MCF 10A (cell line): ENCODE data around the gene RAP1GAP. TPM values are rescaled to one million over a fixed set of nuclear protein-coding genes. Genes with fewer than 3 reads are reported as not detected.

Experiments
- BruUV-seq: library from RNA; stranded (reverse); fragments of 400-500 nt; replicated peaks from 2 replicates; lab custom pipeline; 2021; lab: Mats Ljungman, UMichigan
- CTCF ChIA-PET: fragments of 300-600 bp; sonication (Branson Sonifier 250); formaldehyde crosslinking; extraction: SDS; loops from one replicate; lab custom pipeline; 2021; ENCODE audit warnings: antibody characterized with exemption, inconsistent platforms; lab: Yijun Ruan, JAX
- POLR2A ChIA-PET: fragments of 300-600, 350-650 bp; sonication (Branson Sonifier 250); formaldehyde crosslinking; extraction: SDS; loops from one replicate; lab custom pipeline; 2020; ENCODE audit warnings: antibody characterized with exemption, inconsistent platforms; lab: Yijun Ruan, JAX
- DNase-seq: peaks from one replicate; pipeline ENCODE4 v3.0.0-alpha.2; 2018; ENCODE audit not compliant: unreplicated experiment
- H3K27ac Mint-ChIP-seq: one replicate; pipeline ENCODE4 v1.8.0; 2022; ENCODE audit warnings: mild to moderate bottlenecking, low read depth, mixed read lengths; ENCODE audit not compliant: unreplicated experiment
- H3K27me3 Mint-ChIP-seq: one replicate; pipeline ENCODE4 v1.8.0; 2022; ENCODE audit warnings: mixed read lengths; ENCODE audit not compliant: insufficient read depth, unreplicated experiment
- H3K36me3 Mint-ChIP-seq: one replicate; pipeline ENCODE4 v1.8.0; 2022; ENCODE audit warnings: mild to moderate bottlenecking, moderate library complexity, mixed read lengths; ENCODE audit not compliant: insufficient read depth, unreplicated experiment
- H3K4me1 Mint-ChIP-seq: one replicate; pipeline ENCODE4 v1.8.0; 2022; ENCODE audit warnings: mixed read lengths; ENCODE audit not compliant: insufficient read depth, unreplicated experiment
- H3K4me3 Mint-ChIP-seq: one replicate; pipeline ENCODE4 v1.8.0; 2022; ENCODE audit warnings: mild to moderate bottlenecking, moderate library complexity, mixed read lengths; ENCODE audit not compliant: unreplicated experiment
- H3K9me3 Mint-ChIP-seq: one replicate; pipeline ENCODE4 v1.8.0; 2022; ENCODE audit warnings: mixed read lengths; ENCODE audit not compliant: unreplicated experiment
- CTCF ChIP-seq: fragments of 200-600 bp; IDR thresholded peaks from one replicate; pipeline ENCODE4 v1.8.0; 2022; ENCODE audit warnings: antibody characterized with exemption, mild to moderate bottlenecking; ENCODE audit not compliant: unreplicated experiment
- intact Hi-C: fragments of 100-400 bp; cut with micrococcal nuclease; formaldehyde crosslinking; loops from 2 replicates; pipeline ENCODE4 v1.14.1; 2022
- total RNA-seq: library from RNA; stranded (reverse); gene quantifications from 2 replicates; pipeline ENCODE4 v1.2.3, GENCODE V29; 2022

Gene RAP1GAP
- total RNA-seq, 1 experiment from 2014 or later, result not detected

GRCh38 chr1:21628798-21629393, 40.3 kb downstream of the RAP1GAP start:
- intact Hi-C loops, result no loop called here
- no peaks in the 10 kb centered on the region for H3K36me3 Mint-ChIP-seq
- H3K9me3 Mint-ChIP-seq, result no peaks in the 10 kb centered on the region
- no TSS peak for BruUV-seq
- H3K27ac Mint-ChIP-seq, result no peak overlapping the region
- ChIA-PET CTCF (interaction anchor here (0.9 kb wide), 1 partner anchor 260 kb away, joined by 3 read pairs; no protein-coding TSS in a partner anchor), POLR2A (no interaction called here)
- TF ChIP-seq CTCF, result no peak
- peaks cover 5% of the 10 kb centered on the region for H3K4me1 Mint-ChIP-seq
- no peak for DNase-seq
- no peak overlapping the region for H3K4me3 Mint-ChIP-seq
- no peaks in the 10 kb centered on the region for H3K27me3 Mint-ChIP-seq

GRCh38 chr1:21626921-21627339, 42.2 kb downstream of the RAP1GAP start:
- no peak for TF ChIP-seq CTCF
- H3K4me3 Mint-ChIP-seq, result no peak overlapping the region
- H3K4me1 Mint-ChIP-seq, result peaks cover under 1% of the 10 kb centered on the region
- POLR2A ChIA-PET, result no interaction called here
- no peak overlapping the region for H3K27ac Mint-ChIP-seq
- no TSS peak for BruUV-seq
- peak; percentile 27 for DNase-seq
- intact Hi-C loops, result no loop called here
- no peaks in the 10 kb centered on the region for H3K9me3 Mint-ChIP-seq
- H3K27me3 Mint-ChIP-seq, result no peaks in the 10 kb centered on the region
- no peaks in the 10 kb centered on the region for H3K36me3 Mint-ChIP-seq
- CTCF ChIA-PET, result no interaction called here

GRCh38 chr1:21625390-21626190, 43.6 kb downstream of the RAP1GAP start:
- POLR2A ChIA-PET, result interaction anchor here (1.6 kb wide), 1 partner anchor 21 kb away, joined by 5 read pairs; no protein-coding TSS in a partner anchor
- Mint-ChIP-seq H3K9me3 (no peaks in the 10 kb centered on the region), H3K36me3 (no peaks in the 10 kb centered on the region), H3K27ac (no peak overlapping the region), H3K4me1 (peaks cover 4% of the 10 kb centered on the region), H3K4me3 (no peak overlapping the region), H3K27me3 (peaks cover 7% of the 10 kb centered on the region)
- CTCF ChIA-PET, result interaction anchor here (0.6 kb wide), 1 partner anchor 185 kb away, joined by 3 read pairs; no protein-coding TSS in a partner anchor
- no peak for DNase-seq
- BruUV-seq, result no TSS peak
- TF ChIP-seq CTCF, result no peak
- intact Hi-C loops, result no loop called here
